Gastrocnemius medialis (tissue), 4 donors: ENCODE measurements around the gene ZBTB12.

ENCODE experiments used
- CTCF ChIP-seq, 5 experiments: fragments of 450-650 bp in 3 of 5; fragments of 200-600 bp in 2 of 5; sonication (generic) in 2 of 5; IDR thresholded peaks in 4 of 5; conservative IDR thresholded peaks in 1 of 5; 1 replicate in 4 of 5; 2 replicates in 1 of 5; pipeline ENCODE4 v1.5.1; 2016 to 2019; ENCODE audit warnings: antibody characterized with exemption in 5 of 5, mild to moderate bottlenecking in 3 of 5, moderate library complexity in 3 of 5
- POLR2A ChIP-seq, 2 donors: fragments of 450-650 bp; IDR thresholded peaks; one replicate each; pipeline ENCODE4 v1.6.1; 2017; ENCODE audit warnings: antibody characterized with exemption in 2 of 2, mild to moderate bottlenecking in 2 of 2, moderate library complexity in 2 of 2

GRCh38 chr6:31876357-31876756 is 25.5 kb downstream of the ZBTB12 start:
- TF ChIP-seq CTCF (IDR thresholded peaks at IDR 0.05 in 4 of 5, conservative IDR thresholded peaks at IDR 0.05 in 1 of 5) (no peak), POLR2A (IDR thresholded peaks at IDR 0.05) (no peak)
